Glomerular visceral epithelial cell (primary cell): ENCODE data around the gene GGA1.
A peak's percentile ranks its signal among the peaks of the same experiment; 100 is the strongest.
"Not testable (repeated sequence)": the region's sequence is repeated elsewhere in the genome, so short reads cannot be mapped to it uniquely, and the experiment has no call there.

ENCODE experiments used
- DNase-seq: peaks from one replicate; pipeline ENCODE4 v3.0.0-alpha.2; 2016; ENCODE audit errors: extremely low spot score

The GGA1 gene

DNA sequence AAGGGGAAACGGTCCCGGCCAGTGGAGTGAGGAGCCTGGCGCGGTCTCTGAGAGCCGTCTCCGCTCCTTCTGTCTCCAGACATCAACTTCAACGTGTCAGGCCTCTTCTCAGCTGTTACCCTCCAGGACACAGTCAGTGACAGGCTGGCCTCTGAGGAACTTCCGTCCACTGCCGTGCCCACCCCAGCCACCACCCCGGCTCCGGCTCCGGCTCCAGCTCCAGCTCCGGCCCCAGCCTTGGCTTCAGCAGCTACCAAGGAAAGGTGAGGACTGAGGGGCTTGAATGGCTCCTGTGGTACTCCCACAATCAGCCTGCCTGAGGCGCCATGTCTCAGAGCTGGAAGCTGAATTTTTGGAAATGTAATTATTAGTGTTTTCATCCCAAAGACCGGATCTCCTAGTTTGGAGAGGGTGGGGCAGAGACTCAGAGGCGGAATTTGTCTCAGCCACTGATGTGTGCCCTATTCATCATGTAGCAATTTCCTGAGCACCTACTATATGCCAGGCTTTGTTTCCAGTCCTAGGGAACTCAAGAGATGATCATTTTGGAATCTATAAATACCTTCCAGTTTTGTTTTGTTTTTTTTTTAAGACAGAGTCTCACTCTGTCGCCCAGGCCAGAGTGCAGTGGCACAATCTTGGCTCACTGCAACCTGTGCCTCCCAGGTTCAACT, 42.0 kb downstream of the GGA1 start:
- DNase-seq: no peak

DNA sequence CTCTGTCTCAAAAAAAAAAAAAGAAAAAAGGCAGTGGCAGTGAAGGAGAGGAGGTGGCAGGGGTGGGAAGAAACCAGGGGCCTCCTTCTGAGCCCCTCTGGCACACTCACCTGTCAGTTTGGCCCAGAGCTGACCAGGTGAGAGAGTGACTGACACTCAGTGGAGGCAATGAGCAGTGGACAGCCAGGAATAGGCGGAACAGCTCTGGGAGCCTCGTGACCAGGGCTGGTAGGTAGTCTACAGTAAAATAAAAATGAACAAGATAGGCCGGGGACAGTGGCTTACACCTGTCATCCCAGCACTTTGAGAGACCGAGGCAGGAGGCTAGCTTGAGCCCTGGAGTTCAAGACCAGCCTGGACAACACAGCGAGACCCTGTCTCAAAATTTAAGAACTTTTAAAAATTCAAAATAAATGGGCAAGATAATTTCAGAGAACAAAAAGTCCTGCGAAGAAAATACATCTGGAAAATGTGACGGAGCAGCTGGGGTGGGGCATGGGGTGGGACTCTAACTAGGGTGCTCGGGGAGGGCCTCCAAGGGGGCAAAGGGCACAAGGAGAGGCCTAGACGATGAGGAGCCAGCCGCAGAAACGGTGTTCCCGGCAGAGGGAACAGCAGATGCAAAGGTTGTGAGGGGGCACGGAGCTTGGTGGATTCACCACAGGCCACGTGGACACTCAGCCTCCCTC, 46.1 kb downstream of the GGA1 start:
- DNase-seq: no peak

DNA sequence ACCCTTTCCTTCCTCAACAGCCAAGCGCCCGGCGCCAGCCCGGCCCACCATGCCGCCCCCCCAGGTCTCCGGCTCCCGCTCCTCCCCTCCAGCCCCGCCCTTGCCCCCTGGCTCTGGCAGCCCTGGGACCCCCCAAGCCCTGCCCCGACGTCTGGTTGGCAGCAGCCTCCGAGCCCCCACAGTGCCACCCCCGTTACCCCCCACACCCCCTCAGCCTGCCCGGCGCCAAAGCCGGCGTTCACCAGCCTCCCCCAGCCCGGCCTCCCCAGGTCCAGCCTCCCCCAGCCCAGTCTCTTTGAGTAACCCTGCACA, 46.6 kb downstream of the GGA1 start:
- DNase-seq: no peak

DNA sequence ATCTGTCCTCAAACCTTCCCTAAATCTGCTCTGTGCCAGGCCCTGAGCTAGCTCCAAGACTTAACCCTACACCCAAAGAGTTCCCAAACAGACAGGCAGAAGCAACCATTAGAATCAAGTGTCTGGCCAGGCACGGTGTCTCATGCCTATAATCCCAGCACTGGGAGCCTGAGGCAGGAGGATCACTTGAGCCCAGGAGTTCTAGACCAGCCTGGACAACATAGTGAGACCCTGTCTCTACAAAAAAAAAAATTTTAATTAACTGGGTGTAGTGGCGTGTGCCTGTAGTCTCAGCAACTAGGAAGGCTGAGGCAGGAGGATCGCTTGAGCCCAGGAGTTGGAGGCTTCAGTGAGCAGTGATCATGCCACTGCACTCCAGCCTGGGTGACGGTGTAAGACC, 47.9 kb downstream of the GGA1 start:
- DNase-seq: not testable (repeated sequence)

DNA sequence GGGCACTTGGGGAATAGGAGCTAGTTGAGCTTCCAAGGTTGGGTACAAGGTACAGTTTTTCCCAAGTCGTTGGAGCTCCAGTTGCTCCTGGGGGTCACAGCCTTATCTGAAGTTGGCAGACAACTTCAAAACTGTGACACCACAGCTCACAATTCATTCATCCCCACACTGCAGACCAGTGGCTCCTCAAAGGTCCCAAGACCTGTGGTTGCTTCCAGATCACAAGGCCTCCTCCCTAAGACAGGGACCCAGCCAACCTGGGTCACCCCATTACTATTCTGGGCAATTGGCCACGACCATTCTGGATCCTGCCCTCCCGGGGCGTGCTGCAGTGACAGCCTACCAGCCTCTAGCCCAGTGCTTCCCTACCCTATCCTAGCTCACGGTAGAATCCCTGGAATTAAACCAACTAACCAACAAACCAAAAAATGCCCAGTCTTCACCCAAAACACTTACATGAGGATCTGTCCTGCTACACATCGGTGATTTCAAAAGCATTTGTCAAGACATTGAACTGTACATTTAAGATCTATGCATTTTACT, 49.0 kb downstream of the GGA1 start:
- no peak for DNase-seq

DNA sequence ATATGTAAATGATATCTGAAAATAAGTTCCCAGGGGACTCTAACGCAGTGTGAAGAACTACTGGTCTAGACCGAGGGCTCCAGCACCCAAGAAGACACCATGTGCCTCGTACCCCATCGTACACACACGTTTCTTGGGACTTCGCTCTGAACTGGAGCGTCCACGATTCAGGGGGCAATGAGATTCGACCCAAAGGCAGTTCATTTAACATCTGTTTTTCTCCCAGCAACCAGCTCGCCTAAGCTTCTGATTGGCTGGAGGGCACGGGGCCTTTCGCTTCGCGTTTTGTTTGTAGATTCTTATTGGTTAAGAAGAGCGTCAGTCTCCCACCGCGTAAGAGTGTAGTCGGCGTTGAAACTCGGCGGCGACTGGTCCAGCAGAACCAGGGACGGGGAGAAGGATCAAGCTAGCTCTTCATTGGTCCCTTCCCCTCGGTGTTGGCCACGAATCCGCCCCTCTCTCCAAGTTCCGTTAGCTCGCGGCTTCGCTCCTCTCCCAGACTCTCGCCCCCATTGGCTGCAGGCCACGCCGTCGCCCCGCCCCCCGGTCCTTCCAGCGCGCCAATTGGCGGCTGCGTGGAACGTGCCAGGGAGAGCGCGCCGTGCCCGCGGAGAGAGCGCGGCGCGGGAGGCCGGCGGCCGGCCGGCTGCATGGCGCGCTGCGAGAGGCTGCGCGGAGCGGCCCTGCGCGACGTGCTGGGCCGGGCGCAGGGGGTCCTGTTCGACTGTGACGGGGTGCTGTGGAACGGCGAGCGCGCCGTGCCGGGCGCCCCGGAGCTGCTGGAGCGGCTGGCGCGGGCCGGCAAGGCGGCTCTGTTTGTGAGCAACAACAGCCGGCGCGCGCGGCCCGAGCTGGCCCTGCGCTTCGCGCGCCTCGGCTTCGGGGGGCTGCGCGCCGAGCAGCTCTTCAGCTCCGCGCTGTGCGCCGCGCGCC, 49.8 kb downstream of the GGA1 start, which contains the start of gene PDXP:
TSS of gene PDXP (plus strand) at position 591 of the 933 bp plus-strand sequence. CDS start at position 651, 60 bp downstream.
- DNase-seq: peak; percentile 100

DNA sequence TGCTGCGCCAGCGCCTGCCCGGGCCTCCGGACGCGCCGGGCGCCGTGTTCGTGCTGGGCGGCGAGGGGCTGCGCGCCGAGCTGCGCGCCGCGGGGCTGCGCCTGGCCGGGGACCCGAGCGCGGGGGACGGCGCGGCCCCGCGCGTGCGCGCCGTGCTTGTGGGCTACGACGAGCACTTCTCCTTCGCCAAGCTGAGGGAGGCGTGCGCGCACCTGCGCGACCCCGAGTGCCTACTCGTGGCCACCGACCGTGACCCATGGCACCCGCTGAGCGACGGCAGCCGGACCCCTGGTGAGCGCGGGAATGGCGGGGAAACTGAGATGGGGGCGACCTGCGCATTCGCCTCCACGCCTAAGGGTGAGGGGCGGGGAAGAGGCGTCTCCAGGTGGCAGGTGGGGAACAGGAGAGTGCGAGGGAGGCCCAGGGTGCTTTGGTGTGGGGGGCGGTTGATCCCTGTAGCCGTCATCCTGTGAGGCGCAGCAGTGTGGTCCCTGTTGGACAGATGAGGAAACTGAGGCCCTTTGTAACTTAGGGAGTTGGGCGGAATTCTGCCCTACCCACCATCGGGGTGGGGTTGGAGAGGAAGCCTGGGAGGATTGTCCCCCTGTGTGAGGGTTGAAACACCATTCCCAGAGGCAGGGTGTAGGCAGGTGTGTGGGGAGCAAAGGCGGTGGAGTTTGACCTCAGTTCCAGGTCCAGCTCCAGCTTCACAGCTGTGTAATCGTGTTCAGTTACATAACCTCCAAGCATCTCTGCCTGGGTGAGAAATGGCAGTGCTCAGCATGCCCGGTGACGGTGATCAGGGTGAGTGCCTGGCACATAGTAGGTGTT, 50.6 kb downstream of the GGA1 start:
- no peak for DNase-seq

DNA sequence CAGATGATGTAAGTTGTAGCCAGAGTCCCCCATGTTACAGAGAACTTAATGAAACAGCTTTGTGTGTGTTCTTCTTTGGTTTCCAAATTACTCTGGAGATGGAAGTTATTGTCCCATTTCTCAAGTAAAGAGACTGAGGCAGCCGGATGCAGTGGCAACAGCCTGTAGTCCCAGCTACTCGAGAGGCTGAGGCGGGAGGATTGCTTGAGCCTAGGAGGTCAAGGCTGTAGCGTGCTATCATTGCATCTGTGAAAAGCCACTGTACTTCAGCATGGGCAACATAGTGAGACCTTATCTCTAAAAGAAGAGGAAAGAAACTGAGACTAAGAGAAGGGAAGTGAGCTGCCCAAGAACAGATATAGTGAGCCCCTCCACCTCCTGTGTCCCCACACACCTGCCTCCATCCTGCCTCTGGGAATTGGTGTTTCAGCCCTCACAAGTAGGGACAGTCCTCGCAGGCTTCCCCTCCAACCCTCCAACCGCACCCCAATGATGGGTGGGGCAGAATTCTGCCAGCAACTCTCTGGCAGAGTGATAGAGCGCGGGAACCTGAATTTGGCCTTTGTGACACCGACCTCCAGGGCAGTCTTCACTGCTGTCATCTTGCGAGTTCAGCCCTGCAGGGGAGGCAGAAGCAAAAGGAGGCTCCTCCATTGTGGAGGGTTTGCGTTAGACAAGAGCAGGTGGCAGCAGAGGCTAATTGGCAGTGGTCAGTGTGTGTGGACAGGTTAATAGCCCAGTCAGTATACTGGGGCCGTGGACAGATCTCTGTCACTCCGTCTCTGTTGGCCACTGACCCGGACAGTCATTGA, 51.5 kb downstream of the GGA1 start:
- DNase-seq: no peak

DNA sequence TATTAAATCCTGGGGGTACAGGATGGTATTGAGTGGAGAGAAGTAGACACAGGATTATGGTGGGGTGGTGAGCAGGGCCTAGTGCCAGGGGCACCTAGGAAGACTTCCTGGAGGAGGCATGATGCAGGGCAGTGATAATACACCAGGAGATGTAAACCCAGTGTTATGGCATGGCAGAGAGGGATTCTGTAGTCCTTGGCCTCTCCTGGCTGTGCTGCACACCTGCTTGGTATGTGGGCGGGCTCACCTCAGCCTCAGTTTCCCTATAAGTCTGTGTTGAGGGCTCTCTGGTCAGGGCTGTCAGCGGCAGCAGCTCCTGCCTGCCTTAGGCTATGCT, 52.0 kb downstream of the GGA1 start:
- DNase-seq: no peak

DNA sequence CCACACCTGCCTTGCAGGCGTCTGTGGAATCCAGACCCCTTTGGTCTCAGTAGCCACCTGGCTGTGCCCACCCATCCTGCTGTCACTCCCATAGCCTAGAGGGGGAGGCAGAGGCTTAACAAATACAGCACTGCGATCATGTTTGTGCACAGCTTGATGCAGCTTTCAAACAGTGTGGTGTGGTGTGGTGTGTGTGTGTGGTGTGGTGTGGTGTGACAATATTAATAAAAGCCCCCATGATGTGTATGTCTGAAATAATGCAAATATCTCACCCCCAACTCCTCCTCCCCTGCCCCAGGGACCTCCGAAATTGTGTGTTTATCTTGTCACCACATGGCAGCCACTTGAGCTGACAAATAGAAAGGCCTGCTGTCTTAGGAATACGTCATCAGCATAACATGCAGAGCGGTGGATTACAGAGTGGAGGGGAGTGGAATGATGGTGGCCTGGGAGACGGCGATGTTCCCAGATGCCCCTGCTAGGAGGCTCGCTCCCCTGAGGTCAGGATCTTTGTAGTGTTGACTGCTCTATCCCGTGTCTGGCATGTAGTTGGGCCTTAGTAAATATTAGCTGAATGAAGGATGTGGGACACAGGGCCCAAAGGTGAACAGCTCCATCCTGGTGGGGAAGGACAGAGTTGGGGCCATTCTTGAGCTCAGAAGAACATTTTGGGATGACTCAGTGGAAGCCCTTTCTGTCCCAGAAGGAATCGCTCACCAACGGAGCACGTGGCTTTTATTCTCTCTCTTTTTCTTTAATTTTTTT, 52.7 kb downstream of the GGA1 start:
- DNase-seq: peak; percentile 43

DNA sequence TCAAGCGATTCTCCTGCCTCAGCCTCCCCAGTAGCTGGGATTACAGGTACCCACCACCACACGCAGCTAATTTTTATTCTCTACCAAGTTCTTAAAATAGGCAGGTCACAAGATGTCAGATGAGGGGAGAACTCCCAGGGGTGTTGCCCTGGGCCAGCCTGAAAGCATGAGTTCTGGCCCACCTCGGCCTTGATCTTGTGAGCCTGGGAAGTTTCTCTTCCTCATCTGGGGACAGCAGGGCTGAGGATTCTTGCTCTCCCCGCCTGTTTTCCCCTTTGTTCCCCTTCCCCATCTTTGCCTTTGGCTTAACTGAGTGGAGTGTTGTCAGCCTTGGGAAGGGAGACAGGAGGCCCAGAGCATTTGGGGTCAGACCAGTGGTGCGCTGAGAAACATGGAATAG, 53.4 kb downstream of the GGA1 start:
- DNase-seq: no peak

DNA sequence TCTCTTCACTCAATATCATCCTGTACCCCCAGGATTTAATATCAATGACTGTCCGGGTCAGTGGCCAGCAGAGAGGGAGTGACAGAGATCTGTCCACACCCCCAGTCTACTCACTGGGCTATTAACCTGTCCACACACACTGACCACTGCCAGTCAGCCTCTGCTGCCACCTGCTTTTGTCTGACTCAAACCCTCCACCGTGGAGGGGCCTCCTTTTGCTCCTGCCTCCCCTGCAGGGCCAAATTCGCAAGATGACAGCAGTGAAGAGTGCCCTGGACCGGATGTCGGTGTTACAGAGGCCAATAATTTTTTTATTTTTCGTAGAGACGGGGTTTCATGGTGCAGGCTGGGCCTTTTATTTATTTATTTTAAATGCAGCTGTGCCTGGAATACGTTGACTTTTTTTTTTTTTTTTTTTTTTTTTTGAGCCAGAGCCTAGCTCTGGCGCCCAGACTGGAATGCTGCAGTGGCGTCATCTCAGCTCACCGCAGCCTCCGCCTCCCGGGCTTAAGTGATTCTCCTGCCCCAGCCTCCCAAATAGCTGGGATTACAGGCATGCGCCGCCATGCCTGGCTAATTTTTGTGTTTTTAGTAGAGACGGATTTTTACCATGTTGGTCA, 55.0 kb downstream of the GGA1 start:
- no peak for DNase-seq

DNA sequence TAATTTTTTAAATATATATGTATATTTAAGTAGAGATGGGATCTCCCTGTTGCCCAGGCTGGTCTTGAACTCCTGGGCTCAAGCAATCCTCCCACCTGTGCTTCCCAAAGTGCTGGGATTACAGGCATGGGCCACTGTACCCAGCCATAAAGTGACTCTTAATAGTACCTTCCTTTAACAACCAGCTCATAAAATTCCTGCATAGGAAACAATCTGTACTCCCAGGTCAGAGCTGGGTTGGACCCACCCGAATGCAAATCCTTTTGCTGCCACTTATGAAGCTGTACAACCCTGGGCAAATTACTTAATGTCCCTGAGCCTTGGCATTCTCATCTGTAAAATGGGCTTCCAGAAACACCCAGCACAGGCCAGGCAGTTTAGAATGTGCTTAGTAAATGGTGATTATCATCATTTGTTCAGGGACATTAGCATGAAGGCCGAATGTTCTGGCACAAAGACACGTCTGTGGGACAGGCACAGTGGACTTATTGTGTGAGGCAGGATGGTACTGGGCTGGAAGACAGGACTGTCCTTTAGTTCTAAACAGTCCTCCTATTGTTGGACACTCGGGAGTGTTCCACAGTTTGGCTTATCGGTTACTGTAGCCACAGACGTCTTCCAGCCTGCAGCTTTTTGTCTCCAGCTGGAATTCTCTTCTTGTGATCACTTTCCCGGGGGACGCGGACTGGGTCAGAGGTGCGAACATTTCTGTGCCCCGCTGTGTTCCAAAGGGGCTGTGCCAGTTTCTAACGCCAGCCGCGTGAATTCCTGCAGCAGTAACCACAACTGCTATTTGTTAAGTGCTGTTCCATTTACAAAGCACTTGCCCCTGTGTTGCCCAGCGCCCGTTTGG, 55.8 kb downstream of the GGA1 start:
- DNase-seq: no peak

DNA sequence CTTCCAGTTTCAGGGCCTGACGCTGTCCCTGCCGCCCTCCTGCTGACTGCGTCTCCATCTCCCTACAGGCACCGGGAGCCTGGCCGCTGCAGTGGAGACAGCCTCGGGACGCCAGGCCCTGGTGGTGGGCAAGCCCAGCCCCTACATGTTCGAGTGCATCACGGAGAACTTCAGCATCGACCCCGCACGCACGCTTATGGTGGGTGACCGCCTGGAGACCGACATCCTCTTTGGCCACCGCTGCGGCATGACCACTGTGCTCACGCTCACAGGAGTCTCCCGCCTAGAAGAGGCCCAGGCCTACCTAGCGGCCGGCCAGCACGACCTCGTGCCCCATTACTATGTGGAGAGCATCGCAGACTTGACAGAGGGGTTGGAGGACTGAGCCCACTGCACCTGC, 56.9 kb downstream of the GGA1 start:
- no peak for DNase-seq

DNA sequence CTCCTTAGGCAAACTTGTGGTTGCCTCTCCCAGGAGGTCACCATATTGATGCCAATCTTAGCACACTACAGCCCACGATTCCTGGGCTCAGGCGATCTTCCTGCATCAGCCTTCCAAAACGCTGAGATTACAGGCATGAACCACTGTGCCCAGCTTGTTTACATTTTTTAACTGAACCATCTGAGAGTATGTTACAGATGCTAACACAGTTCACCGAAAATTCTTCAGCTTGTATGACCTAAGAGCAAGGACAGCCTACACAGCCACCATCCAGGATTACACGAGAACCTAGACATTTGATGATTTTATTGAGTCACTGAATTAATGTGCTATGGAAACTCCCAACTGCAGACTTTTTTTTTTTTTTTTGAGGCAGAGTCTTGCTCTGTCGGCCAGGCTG, 61.0 kb downstream of the GGA1 start:
- DNase-seq: no peak

DNA sequence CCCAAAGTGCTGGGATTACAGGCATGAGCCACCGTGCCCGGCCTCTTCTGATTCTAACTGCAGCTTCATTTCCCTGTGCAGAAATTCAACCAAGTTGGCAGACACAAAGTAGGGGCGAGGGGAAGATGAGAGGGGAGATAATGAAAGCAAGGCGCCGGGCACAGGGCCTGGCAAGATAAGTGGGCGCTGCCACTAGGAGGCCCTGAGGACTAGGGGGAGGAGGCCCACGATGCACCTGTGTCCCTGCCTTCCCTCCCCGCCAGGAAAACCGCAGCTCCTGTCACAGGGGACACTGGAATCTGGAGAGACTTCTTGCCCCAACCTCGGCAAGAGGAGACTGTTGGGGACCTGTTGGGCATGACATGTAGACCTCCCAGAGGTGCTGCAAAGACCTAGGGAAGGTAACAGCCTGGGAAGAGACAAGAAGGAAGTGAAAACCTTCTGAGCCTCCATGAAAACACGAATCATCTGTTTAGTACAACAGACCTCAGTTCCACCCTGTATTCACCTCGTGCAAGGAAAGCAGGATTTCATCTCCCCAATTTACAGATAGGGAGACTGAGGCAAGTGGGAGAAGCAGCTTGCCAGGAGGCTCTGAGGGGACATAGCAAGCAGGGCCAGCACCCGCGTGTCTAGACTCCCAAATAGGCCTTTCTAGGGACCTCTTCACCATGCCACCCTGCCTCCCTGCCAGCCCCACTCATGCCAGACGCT, 63.7 kb downstream of the GGA1 start:
- no peak for DNase-seq

DNA sequence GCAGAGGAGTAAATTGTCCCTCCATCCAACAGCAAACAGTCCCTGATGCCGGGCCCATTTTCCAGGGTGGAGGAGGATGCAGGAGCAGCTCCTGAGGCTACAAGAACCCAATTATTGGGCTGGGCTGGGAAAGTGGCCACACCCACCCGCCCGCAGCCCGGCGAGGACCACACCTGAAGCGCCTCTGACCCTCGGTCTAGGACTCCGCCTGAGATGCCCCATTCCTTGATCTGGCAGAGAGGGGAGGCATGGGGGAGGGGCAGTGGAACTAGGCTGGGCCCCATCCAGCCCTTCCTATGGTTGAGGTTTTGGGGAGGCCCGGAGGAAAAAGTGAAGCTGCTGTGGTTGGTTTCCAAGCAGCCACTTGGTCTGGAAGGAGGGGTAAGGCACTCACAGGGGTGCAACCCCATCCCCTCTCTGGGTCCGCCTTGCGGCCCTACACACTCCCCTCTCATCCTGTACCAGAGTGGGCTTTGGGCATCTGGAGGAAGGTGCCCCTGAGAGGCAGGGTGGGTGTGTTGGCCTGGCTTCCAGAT, 64.4 kb downstream of the GGA1 start:
- no peak for DNase-seq

DNA sequence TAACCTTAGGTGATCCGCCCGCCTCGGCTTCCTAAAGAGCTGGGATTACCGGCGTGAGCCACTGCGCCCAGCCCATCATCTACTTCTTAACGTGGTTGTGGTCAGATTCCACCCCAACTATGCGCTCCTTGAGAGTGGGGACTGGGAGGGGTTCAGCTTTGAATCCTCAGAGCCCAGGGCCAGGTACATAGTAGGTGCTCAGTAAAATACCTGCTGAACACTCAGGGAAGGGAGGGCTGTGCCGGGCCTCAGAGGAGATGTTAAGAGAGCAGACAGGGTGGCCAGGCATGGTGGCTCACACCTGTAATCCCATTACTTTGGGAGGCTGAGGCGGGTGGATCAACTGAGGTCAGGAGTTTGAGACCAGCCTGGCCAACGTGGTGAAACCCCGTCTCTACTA, 65.6 kb downstream of the GGA1 start:
- no peak for DNase-seq
